HG03558 (cell line): ENCODE measurements around the gene NCOR1.
A peak's percentile ranks its signal among the peaks of the same experiment; 100 is the strongest.
"Not testable (repeated sequence)": the region's sequence is repeated elsewhere in the genome, so short reads cannot be mapped to it uniquely, and the experiment has no call there.

Experiments used
- ATAC-seq: cut with Tn5 transposase; IDR thresholded peaks from one replicate; pipeline ENCODE4 v1.9.1; 2021; ENCODE audit warnings: moderate number of reproducible peaks; ENCODE audit not compliant: unreplicated experiment; ENCODE audit errors: extremely low read depth

NCOR1 gene

DNA sequence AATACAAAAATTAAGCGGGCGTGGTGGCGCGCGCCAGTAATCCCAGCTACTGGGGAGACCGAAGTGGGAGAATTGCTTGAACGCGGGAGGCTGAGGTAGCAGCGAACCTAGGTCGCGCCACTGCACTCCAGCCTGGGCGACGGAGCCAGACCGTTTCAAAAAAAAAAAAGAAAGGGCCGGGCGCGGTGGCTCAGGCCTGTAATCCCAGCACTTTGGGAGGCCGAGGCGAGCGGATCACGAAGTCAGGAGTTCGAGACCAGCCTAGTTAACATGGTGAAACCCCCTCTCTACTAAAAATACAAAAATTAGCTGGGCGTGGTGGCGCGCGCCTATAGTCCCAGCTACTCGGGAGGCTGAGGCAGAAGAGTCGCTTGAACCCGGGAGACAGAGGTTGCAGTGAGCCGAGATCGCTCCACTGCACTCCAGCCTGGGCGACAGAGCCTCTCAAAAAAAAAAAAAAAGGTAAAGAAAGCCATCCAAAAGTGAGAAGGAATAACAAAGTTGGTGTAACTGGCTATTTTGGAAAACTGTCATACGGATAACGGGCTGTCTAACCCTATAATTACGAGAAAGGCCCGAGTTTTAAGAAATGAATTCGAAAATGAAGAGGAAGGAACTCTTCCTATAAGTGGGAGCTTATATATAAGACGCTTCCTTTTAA lies 1.1 kb upstream of the NCOR1 start:
- not testable (repeated sequence) for ATAC-seq

DNA sequence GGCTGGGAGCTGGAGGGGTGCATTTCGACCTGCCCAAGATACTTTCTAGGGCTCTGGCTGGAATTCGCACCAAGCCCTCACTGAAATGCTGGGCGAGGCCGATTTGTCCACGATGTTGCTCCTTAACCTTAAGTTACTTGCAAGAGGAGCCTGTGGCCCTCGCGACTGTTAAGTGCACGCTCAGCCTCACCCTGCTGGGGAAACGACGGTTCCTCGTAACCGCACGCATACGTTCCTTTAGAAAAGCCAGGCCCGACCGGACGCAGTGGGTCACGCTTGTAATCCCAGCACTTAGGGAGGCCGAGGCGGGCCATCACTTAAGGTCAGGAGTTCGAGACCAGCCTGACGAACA lies 607 bp upstream of the NCOR1 start:
- no peak for ATAC-seq

DNA sequence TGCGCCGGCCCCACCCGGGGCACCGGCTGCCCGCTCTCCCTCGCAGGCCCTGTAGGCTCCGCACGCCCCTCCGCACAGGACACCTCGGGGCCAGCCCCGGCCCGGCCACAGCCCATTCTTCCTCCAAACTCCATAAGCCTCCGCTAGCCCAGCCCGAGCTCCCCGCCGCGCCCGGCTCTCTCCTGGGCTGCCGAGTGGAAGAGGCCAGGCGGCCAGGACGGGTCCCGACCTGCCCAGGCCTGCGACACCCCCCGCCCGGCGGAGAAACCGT lies 397 bp downstream of the NCOR1 start:
- peak; percentile 25 for ATAC-seq

DNA sequence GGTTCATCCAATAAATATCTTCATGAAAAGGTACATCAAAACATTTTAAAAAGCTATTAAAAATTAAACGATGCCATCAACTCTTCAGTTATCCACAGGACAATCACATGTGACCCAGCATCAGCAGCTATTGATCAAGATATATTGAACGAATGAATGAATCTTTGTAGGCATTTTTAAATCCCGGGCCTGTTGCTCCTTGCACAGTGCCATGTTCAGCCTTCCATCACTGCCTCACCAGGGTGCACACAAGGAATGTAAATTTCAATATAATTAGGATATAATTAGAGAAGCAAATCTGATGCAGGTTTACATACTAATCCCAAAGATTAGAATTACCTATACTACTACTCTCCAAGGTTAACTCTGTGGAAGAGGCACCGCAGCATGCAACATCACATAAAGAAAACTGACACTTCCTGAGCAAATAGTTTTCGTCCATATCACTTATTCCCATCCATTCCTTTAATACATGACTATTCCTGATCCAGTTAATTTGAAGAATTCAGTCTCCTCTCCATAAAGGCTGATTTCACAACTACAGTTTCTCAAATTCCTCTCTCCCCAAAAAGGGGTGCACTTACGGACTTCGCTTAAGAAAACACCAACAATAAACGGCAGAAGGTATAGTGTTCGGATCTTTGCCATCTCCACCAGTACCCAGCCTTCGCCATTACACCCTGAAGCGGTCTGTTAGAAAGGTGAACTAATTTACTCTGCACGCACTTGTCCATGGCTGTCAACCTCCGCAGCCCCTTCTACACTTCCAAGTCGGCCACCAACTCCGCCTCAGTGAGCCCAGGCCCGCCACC lies 938 bp downstream of the NCOR1 start:
- ATAC-seq = peak; percentile 12

DNA sequence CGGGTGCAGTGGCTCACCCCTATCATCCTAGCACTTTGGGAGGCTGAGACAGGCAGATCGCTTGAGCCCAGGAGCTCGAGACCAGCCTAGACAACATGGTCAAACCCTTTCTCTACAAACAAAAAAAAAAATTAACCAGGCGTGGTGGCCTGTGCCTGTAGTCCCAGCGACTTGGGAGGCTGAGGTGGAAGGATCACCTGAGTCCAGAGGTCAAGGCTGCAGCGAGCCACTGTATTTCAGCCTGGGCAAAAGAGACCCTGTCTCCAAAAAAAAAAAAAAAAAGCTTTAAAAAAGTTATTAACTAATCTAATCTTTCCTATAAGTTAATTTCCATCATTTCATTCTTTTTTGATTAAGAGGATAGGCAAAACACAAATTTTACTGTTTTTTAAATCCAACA lies 2.5 kb downstream of the NCOR1 start:
- ATAC-seq = no peak

DNA sequence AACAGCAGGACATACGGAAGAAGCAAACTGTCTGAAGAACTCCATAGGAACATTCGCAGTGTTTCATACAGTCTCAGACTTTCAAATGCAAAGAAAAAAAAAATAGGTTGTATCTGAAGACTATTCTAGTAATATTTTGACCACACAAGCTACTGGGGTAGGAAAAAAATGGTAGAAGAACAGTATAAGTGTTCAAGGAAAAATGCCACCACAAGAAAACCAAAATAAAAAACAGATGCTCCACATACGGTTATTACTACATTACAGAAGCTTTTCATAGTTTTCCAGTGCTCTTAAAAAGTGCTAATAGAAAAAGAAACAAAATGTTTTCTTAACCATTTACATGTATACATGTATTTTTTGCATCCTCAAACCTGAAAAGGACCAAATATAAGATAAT lies 3.7 kb downstream of the NCOR1 start:
- no peak for ATAC-seq

DNA sequence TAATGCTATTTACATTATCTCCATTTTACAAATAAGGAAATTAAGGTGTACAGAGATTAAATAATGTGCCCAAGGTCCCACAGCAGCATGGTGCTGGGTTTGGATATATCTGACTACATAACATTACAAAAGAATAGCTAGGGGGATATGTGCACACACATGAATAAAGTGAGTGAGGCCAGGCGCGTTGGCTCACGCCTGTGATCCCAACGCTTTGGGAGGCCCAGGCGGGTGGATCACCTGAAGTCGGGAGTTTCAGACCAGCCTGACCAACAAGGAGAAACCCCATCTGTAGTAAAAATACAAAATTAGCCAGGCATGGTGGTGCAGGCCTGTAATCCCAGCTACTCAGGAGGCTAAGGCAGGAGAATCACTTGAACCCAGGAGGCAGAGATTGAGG lies 10.6 kb downstream of the NCOR1 start:
- not testable (repeated sequence) for ATAC-seq

DNA sequence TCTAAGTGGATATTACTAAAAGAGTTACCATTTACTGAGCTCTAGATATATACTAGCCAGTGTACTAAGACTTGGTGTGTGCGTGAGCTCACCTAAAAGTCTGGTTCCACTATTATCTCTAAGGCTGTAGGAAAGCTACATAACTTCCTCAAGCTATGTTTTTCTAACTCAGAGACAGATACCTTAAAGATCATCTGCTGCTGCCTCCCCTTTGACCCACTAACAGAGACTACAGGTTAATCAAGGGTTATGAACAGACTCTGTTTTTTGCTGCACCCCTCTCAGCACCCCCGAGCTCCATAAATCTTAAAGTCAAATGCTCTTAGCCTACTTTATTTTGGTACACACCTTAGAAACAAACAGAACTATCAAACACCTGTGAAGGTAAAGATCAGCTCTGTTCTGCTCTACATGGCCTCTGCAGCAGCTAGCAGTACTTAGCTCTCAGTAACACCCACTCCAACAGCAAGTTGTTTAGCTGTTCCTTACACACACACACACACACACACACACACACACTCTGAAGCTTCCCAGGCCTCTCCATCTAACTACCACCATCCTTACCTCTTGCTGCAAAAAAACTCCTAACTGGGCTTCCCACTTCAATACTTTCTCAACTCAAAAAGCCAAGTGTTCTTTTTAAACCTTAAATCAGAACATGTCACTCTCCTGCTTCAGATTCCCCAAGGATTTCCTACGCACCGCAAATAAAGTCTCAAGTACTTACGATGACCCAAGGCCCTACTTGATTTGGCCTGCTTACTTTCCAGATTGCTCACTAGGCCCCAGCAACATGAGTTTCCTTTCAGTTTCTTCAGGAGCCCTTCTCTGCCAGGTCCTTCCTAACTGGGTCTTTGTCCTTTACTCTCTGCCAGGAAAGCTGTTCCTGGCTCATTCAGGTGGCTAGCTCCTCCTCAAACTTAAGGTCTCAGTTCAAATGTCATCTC lies 12.5 kb downstream of the NCOR1 start:
- not testable (repeated sequence) for ATAC-seq

DNA sequence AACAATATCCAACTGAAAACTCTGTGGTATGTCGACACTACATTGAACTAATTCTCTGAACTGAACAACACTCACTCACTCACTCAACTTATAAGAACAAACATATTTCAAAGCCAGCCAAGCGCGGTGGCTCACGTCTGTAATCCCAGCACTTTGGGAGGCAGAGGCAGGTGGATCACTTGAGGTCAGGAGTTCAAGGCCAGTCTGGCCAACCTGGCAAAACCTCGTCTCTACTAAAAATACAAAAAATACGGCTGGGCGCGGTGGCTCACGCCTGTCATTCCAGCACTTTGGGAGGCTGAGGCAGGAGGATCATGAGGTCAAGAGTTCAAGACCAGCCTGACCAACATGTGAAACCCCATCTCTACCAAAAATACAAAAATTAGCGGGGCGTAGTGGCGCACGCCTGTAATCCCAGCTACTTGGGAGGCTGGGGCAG lies 13.6 kb downstream of the NCOR1 start:
- ATAC-seq = not testable (repeated sequence)

DNA sequence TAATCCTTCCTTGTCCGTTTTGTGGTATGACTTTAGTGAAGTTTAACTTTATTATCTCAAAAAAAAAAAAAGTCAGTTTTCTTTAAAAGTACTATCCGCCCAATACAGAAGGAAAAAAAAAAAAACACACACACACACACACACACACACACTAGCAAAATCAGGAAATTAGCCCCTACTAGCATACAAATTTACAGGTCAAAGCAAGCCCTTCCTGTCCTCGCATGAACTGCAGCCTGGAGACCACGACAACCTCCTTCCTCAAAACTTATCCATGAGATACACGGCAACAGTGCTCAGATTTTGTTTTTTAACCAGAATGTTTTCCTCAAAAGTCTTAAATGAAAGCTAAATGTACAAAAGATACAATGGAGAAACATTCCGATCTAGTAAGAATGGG lies 16.2 kb downstream of the NCOR1 start:
- no peak for ATAC-seq

DNA sequence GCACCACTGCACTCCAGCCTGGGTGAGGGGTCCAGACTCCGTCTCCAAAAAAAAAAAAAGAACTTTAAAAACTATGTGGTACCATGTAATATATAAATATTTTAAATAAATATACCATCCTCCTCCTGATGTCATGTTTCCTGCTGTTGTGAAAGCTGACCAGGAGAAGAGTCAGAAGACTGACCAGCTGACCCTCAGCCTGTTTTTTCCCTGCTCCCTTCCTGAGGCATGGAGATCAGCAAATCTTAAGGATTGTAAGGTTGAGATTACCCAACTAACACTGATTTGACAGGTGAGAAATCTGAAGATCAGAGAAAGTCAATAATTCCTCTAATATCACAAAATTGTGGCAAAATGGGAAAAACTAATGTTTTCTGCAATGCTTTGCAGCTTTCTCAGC lies 18.1 kb downstream of the NCOR1 start:
- no peak for ATAC-seq

DNA sequence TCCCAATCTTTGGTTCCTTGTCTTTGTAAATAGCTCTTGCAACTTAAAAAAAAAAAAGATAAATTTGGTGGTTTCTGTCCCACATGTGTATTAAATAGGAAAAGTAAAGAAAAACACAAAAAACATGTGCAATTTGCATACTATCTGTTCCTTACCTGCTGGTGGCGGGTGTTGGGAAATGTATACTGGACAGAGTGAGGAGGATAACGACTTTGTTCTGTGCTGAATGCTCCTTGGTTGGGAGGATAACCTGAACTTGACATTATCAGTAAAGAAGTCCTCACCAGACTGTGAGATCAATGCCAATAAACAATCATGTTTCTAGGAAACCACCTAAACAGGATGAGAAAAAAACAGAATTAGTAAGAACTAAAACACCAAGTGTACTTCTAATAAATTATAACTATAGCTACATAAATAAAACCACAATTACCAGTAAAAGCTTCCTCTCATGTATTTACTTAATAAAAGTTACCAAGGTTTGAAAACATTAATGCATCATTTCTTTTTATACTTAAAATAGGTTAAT lies 21.0 kb downstream of the NCOR1 start:
- ATAC-seq = not testable (repeated sequence)

DNA sequence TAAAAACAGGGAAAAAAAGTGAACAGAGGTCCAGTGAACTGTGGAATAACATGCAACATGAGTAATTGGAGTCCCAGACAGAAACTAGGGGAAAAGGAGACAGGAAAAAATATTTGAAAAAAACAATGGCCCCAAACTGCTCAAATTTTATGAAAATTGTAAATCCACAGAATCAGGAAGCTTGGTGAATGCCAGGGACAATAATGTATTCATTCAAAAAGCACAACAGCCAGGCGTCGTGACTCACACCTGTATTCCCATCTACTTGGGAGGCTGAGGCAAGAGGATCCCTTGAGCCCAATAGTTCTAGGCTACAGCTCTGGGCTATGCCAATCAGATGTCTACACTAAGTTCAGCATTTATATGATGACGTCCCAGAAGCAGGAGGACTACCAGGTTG lies 23.7 kb downstream of the NCOR1 start:
- ATAC-seq = no peak

DNA sequence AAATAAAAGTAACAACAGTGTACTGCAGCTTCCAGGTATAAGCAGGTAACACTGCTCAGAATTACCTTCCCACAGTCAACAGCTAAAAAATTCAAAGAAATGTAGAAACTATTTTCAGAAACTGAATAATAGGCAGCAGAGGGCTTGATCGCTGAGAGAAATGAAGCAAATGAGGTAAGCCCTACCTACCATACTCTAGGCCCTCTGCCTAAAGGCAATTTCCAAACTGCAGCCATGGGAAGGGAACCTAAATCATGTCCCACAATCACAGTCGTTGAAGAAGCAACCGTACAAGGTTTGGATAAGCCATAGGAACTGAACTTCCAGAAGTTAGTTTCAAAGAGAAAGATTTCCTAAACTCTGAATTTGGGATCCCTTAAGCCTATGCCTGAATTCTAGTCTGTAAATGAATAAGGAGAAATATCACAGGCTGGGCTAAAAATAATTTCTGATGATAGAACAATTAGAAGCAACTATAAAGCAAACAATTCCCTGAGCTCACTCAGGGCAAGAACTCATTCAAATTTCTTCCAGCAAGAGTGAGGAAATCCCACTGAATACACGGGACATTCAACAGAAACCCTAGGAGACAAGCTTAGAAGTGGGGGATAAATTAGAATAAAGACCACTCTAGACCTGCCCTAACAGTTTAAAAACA lies 24.5 kb downstream of the NCOR1 start:
- ATAC-seq = no peak

DNA sequence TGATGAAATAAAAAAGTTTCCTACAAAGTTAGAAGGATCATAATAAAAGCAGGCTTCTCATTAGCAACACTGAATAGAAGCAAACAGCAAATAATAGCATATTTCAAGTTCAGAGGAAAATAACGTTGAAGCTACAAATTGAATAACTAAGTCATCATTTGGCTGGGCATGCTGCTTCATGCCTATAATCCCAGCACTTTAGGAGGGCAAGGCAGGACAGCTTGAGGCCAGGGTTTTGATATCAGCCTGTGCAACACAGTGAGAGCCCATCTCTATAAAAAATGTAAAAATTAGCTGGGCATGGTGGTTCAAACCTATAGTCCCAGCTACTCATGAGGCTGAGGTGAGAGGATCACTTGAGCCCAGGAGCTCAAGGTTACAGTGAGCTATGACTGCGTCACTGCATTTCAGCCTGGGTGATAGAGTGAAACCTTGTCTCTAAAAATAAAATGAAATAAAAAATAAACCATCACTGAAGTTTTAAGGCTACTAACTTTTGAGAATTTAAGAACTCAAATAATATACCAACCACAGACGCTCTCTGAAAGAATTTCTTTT lies 25.5 kb downstream of the NCOR1 start:
- no peak for ATAC-seq

DNA sequence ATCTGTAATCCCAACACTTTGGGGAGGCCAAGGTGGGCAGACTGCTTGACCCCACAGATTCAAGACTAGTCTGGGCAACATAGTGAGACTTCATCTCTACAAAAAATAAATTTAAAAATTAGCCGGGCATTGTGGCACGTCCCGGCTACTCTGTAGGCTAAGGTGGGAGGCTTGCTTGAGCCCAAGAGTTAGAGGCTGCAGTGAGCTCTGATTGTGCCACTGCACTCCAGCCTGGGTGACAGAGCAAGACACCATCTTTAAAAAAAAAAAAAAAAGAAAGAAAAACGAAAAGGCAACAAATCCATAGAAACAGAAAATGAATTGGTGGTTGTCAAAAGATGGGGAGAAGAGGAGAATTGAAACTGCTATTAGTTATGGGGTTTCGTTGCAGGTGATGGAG lies 27.7 kb downstream of the NCOR1 start:
- ATAC-seq = no peak

DNA sequence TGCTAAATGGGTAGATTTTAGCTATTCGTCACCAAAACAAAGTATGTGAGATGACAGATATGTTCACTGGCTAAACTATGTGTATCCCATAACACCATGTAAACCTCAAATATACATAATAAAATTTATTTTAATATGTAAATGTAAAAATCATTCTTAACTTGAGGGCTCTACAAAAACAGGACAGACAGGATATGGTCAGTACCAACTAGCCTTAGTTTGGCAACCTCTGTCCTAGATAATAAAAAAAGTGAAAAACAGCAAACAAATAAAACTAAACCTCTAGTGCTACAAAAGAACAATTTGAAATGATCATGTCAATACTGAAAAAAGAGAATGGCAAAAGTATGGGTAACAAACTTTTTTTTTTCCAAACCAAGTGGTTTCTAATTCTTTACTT lies 33.8 kb downstream of the NCOR1 start:
- no peak for ATAC-seq

DNA sequence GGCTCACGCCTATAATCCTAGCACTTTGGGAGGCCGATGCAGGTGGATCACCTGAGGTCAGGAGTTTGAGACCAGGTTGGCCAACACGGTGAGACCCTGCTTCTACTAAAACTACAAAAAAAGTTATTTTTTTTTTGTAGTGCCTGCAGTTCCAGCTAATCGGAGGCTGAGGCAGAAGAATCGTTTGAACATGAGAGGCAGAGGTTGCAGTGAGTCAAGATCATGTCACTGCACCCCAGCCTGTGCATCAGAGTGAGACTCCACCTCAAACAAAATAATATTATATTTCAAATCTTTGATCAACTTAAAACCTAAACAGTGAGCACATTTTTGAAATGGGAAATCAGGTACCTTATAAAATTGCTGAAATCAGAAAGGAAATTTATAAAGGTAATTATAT lies 36.5 kb downstream of the NCOR1 start:
- ATAC-seq = no peak

DNA sequence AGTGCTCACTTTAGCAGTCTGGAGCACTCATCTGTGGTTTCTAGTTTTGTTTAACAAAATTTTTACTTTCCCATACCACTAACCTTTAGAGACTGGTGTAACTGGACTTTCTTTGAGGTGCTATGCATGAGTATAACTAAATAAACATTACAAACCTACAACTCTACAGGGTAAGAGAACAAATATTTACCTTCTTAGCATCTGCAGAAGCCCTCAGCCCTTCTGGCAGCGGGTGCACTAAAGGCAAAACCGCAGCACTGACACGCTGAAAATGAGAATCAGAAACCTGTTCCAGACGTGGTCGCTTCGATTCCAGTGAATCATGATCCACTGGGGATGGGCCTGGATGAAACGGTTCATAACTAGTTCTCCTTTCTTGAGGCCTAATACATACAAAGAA lies 43.7 kb downstream of the NCOR1 start:
- ATAC-seq = no peak

DNA sequence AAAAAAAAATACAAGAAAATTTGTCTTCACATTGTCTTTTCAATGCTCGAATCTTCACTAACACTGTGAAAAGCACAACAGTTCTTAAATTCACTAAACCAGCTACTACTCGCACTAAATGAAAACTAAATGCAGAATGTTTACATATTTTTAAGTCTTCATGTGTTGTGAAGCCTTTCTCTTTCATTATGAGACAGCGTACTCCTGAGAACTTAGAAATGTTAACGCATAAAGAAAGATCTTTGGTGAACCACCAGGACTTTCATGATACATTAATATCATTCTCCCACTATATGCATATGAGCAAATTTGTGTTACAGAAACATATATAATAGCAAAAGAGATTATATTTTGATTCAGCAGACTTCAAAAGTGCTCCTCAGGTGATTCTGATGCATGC lies 48.6 kb downstream of the NCOR1 start:
- not testable (repeated sequence) for ATAC-seq
